Gastrocnemius medialis (tissue), 4 donors: ENCODE measurements around the gene PPIL1. TPM values are rescaled to one million over a fixed set of nuclear protein-coding genes. Genes with fewer than 3 reads are reported as not detected.

Source experiments
- ATAC-seq, 2 donors: fragments of 150-250 bp; one replicate each; pipeline ENCODE4 v1.9.1; 2016
- DNase-seq, 2 donors: peaks; one replicate each; pipeline ENCODE4 v3.0.0-alpha.2; 2019
- H3K27ac ChIP-seq, 4 donors: fragments of 200-600 bp; sonication (generic); 1 replicate in 1 of 4; 2 replicates in 3 of 4; pipeline ENCODE4 v1.5.1; 2016 to 2018; ENCODE audit warnings: mild to moderate bottlenecking in 2 of 4, moderate library complexity in 1 of 4
- H3K27me3 ChIP-seq, 3 donors: fragments of 200-600 bp; sonication (generic) in 2 of 3; 1 replicate in 1 of 3; 2 replicates in 2 of 3; pipeline versions ENCODE4 v1.5.1 to v1.6.0; 2016 to 2019; ENCODE audit warnings: mild to moderate bottlenecking in 1 of 3, moderate library complexity in 1 of 3
- H3K36me3 ChIP-seq, 2 donors: fragments of 200-600 bp; sonication (generic) in 1 of 2; one replicate each; pipeline ENCODE4 v1.5.1; 2017 to 2018
- H3K4me1 ChIP-seq, 2 donors: fragments of 200-600 bp; sonication (generic) in 1 of 2; one replicate each; pipeline ENCODE4 v1.5.1; 2016 to 2017; ENCODE audit warnings: mild to moderate bottlenecking in 2 of 2
- H3K4me3 ChIP-seq, 4 donors: fragments of 200-600 bp; sonication (generic) in 3 of 4; 1 replicate in 1 of 4; 2 replicates in 3 of 4; pipeline ENCODE4 v1.5.1; 2016 to 2019; ENCODE audit warnings: mild to moderate bottlenecking in 2 of 4
- H3K9me3 ChIP-seq, 3 donors: fragments of 200-600 bp; sonication (generic) in 2 of 3; 1 replicate in 1 of 3; 2 replicates in 2 of 3; pipeline ENCODE4 v1.5.1; 2016 to 2019
- POLR2A ChIP-seq, 2 donors: fragments of 450-650 bp; IDR thresholded peaks; one replicate each; pipeline ENCODE4 v1.6.1; 2017; ENCODE audit warnings: antibody characterized with exemption in 2 of 2, mild to moderate bottlenecking in 2 of 2, moderate library complexity in 2 of 2
- in situ Hi-C, 4 donors: fragments of 200-750 bp; cut with MboI; loops; one replicate each; pipeline versions ENCODE4 v1.15.0 to v1.8.0; 2017; ENCODE audit warnings: low sequenced_read_pairs in 4 of 4
- intact Hi-C: fragments of 100-400 bp; cut with DNase I; formaldehyde crosslinking; loops from one replicate; pipeline ENCODE4 v1.15.1; 2023; ENCODE audit warnings: low total_unique reads
- total RNA-seq, 4 donors: library from RNA; depleted of rRNA; stranded (reverse); fragments of >200 nt; gene quantifications; one replicate each; pipeline versions ENCODE4 v1.1.0 to v1.2.3, GENCODE V29; 2016
- TF ChIP-seq, protein P1 (sequence below), 5 experiments: fragments of 450-650 bp in 3 of 5; fragments of 200-600 bp in 2 of 5; sonication (generic) in 2 of 5; IDR thresholded peaks in 4 of 5; conservative IDR thresholded peaks in 1 of 5; 1 replicate in 4 of 5; 2 replicates in 1 of 5; pipeline ENCODE4 v1.5.1; 2016 to 2019; ENCODE audit warnings: antibody characterized with exemption in 5 of 5, mild to moderate bottlenecking in 3 of 5, moderate library complexity in 3 of 5

PPIL1 gene
- total RNA-seq, 4 donors from 2014 or later: 5.4 to 18.7 (median 16.8) TPM

DNA sequence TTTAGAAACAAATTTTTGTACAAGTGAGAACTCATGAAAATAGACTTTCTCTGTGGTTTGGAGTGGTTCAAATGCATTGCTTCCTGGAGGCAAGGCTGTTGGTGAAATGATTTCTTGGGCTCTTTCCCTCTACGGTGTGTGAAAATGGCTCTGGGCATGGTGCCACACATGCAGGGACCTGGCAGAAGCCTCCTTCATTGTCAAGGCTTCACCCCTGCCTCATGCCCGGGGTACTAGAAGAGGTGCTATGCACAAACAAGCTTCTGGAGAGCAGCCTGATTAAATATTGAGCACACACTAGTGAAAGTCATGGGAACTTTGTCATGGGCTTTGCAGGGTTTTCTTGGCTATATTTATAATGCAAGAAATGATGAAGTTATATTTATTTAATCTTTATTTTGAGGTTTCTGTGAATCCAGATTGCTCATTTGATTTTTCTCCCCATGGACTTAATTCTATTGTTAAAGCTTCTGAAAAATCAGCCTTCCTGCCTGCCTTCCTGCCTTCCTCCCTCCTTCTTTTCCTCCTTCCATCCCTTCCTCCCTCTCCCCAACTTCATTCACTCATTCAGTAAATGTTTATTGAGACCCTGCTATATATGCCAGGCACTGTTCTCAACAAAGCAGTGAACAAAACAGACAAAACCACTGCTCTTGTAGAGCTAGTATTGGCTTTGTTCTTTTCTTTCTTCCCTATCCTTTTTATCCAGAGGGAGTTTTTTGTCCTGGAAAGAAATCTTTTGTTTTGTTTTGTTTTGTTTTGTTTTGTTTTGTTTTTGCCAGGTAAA is 32.1 kb upstream of the PPIL1 start:
- H3K36me3 ChIP-seq: peaks cover 0 to 43% of the 10 kb centered on the region in 2 donors
- no peak overlapping the region for H3K4me3 ChIP-seq
- H3K27ac ChIP-seq: no peak overlapping the region
- intact Hi-C loops: no loop called here
- no peak for TF ChIP-seq POLR2A (IDR thresholded peaks at IDR 0.05)
- TF ChIP-seq, protein P1, sequence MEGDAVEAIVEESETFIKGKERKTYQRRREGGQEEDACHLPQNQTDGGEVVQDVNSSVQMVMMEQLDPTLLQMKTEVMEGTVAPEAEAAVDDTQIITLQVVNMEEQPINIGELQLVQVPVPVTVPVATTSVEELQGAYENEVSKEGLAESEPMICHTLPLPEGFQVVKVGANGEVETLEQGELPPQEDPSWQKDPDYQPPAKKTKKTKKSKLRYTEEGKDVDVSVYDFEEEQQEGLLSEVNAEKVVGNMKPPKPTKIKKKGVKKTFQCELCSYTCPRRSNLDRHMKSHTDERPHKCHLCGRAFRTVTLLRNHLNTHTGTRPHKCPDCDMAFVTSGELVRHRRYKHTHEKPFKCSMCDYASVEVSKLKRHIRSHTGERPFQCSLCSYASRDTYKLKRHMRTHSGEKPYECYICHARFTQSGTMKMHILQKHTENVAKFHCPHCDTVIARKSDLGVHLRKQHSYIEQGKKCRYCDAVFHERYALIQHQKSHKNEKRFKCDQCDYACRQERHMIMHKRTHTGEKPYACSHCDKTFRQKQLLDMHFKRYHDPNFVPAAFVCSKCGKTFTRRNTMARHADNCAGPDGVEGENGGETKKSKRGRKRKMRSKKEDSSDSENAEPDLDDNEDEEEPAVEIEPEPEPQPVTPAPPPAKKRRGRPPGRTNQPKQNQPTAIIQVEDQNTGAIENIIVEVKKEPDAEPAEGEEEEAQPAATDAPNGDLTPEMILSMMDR (IDR thresholded peaks at IDR 0.05 in 4 of 5, conservative IDR thresholded peaks at IDR 0.05 in 1 of 5): no peak
- DNase-seq (no peak), ATAC-seq (no peak)
- no peaks in the 10 kb centered on the region for H3K9me3 ChIP-seq
- in situ Hi-C loops: no loop called here
- no peaks in the 10 kb centered on the region for H3K27me3 ChIP-seq
- H3K4me1 ChIP-seq: peaks cover 14 to 30% of the 10 kb centered on the region in 2 donors

DNA sequence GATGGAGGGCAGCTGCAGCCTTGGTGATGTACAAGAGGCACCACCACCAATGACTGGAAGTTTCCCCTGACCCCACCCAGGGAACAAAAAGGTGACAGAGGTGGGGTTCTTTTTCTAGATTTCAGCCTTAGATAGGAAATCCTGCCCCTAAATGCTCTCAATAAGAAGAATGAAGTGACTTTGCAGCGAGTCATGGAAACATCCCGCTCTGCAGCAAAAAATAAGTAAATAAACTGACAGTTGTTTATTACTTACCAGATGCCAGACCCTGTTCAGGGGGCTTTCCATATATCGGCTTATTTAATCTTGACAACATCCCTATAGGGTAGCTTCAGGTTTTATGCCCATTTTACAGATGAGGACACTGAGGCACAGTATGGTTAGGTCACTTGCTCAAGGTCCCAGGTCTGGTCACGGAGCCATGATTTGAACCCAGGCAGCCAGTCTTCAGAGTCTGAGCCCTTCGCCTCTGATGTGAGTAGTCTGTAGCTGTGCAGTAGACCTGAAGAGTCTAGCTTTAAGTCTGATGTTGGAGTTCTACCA is 30.3 kb upstream of the PPIL1 start:
- DNase-seq (no peak), ATAC-seq (no peak)
- in situ Hi-C loops (no loop called here), intact Hi-C loops (no loop called here)
- Histone ChIP-seq H3K27ac (no peak overlapping the region), H3K36me3 (peaks cover 0 to 58% of the 10 kb centered on the region in 2 donors), H3K27me3 (no peaks in the 10 kb centered on the region), H3K9me3 (no peaks in the 10 kb centered on the region), H3K4me3 (no peak overlapping the region), H3K4me1 (peaks cover 14 to 30% of the 10 kb centered on the region in 2 donors)
- TF ChIP-seq, protein P1 (IDR thresholded peaks at IDR 0.05 in 4 of 5, conservative IDR thresholded peaks at IDR 0.05 in 1 of 5): no peak
- TF ChIP-seq POLR2A (IDR thresholded peaks at IDR 0.05): no peak

DNA sequence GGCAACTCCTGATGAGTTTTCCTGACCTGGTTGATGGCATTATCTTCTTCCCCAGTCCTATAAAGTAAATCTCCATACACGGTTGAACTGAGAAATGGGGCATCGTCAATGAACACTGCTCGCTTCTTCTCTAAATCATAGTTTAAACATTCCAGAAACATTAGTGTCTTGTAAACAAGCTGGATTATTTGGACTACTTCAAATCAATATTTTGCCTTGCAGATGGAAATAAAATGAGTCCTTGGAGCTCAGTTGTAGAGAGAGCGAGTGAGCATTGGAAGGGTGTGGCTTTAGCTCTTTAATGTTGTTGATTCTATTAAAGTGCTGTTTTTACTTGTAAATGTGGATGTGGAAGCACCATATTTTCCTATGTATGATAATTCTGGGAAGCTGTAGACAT is 29.5 kb upstream of the PPIL1 start:
- Histone ChIP-seq H3K4me1 (peaks cover 14 to 30% of the 10 kb centered on the region in 2 donors), H3K9me3 (no peaks in the 10 kb centered on the region), H3K27ac (no peak overlapping the region), H3K4me3 (no peak overlapping the region), H3K27me3 (no peaks in the 10 kb centered on the region), H3K36me3 (peaks cover 0 to 63% of the 10 kb centered on the region in 2 donors)
- intact Hi-C loops (no loop called here), in situ Hi-C loops (no loop called here)
- TF ChIP-seq, protein P1 (IDR thresholded peaks at IDR 0.05 in 4 of 5, conservative IDR thresholded peaks at IDR 0.05 in 1 of 5): no peak
- TF ChIP-seq POLR2A (IDR thresholded peaks at IDR 0.05): no peak
- no peak for ATAC-seq
- DNase-seq: no peak

DNA sequence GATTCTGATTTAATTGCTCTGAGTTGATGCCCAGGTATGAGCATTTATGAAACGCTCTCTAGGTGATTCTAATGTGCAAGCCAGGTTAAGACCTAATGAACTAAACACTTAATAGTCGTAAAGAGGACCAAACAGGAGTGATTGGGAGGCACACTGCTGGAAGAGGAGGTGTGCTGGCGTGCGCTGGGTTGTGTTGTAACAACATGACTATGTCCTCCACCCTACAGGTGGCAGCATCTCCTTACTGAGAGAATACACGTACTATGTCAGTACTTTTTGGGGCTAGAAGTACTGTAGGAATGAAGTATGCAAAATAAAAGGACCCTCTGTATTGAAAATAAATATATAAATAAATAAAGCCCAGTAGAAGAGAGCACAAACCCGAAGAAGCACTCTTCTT is 23.0 kb upstream of the PPIL1 start:
- Histone ChIP-seq H3K36me3 (peaks cover 0 to 36% of the 10 kb centered on the region in 2 donors), H3K4me1 (peaks cover 0 to 4% of the 10 kb centered on the region in 2 donors), H3K27ac (no peak overlapping the region), H3K4me3 (no peak overlapping the region), H3K9me3 (no peaks in the 10 kb centered on the region), H3K27me3 (no peaks in the 10 kb centered on the region)
- ATAC-seq (no peak), DNase-seq (no peak)
- in situ Hi-C loops (loop anchor here in 3 of 4 donors (10.0 to 25.0 kb wide), 3 partner anchors 115 to 317 kb away; partner anchors contain the start of gene FGD2 (in 1 of the 3)), intact Hi-C loops (no loop called here)
- no peak for TF ChIP-seq POLR2A (IDR thresholded peaks at IDR 0.05)
- TF ChIP-seq, protein P1 (IDR thresholded peaks at IDR 0.05 in 4 of 5, conservative IDR thresholded peaks at IDR 0.05 in 1 of 5): no peak
